Activated CD4-positive, alpha-beta T cell treated with anti-CD3 and anti-CD28 coated beads for 36 hours (primary cell): ENCODE data around the gene ADGRD1. TPM values are rescaled to one million over a fixed set of nuclear protein-coding genes. Genes with fewer than 3 reads are reported as not detected.

Experiments
- total RNA-seq, 2 experiments: library from RNA; stranded (reverse); gene quantifications; one replicate each; pipeline ENCODE4 v1.2.3, GENCODE V29; 2021

Gene ADGRD1
- total RNA-seq, 2 experiments from 2014 or later = 1.8 to 2.3 TPM

Other genes starting within 250 kb of the ADGRD1 start
- not detected for gene RIMBP2, start 237.6 kb upstream of the ADGRD1 start, total RNA-seq
- 10 to 100 TPM; 13.1 to 16.2 TPM for gene STX2, start 114.7 kb upstream of the ADGRD1 start, total RNA-seq
- 1,000 to 10,000 TPM; 1,919 to 2,242 TPM for gene RAN, start 81.8 kb upstream of the ADGRD1 start, total RNA-seq